ENCODE data around the gene FNDC8.

DNA sequence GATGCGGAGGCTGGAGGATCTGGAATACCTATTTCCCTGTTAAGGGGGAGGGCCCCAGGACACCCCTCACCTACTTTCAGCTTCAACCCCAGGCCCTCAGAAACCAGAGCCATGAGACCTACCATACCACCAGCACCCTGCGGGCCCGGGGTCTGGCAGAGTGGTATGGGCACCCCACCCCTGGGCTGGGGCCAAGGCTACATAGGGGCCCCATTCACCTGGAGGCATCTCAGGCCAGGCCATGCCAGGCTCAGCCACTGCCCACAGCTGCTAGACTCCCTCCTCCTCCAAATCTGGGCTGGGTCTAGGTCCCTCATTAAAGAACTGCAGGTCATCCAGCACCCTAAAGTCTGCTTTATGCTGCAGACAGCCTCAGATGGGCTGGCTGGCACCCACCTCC lies 9.0 kb downstream of the FNDC8 start:
- TF ChIP-seq, protein P1, sequence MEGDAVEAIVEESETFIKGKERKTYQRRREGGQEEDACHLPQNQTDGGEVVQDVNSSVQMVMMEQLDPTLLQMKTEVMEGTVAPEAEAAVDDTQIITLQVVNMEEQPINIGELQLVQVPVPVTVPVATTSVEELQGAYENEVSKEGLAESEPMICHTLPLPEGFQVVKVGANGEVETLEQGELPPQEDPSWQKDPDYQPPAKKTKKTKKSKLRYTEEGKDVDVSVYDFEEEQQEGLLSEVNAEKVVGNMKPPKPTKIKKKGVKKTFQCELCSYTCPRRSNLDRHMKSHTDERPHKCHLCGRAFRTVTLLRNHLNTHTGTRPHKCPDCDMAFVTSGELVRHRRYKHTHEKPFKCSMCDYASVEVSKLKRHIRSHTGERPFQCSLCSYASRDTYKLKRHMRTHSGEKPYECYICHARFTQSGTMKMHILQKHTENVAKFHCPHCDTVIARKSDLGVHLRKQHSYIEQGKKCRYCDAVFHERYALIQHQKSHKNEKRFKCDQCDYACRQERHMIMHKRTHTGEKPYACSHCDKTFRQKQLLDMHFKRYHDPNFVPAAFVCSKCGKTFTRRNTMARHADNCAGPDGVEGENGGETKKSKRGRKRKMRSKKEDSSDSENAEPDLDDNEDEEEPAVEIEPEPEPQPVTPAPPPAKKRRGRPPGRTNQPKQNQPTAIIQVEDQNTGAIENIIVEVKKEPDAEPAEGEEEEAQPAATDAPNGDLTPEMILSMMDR (IDR thresholded peaks at IDR 0.05) = no peak
- TF ChIP-seq POLR2A (IDR thresholded peaks at IDR 0.05) = no peak

Measured in adrenal gland (tissue), 5 donors.